ENCODE measurements around the gene OXCT2. TPM values are rescaled to one million over a fixed set of nuclear protein-coding genes. Genes with fewer than 3 reads are reported as not detected.
"Not testable (repeated sequence)": the region's sequence is repeated elsewhere in the genome, so short reads cannot be mapped to it uniquely, and the experiment has no call there.

OXCT2 gene
- total RNA-seq, 4 donors from 2014 or later = 5.0 to 12.2 (median 6.8) TPM

DNA sequence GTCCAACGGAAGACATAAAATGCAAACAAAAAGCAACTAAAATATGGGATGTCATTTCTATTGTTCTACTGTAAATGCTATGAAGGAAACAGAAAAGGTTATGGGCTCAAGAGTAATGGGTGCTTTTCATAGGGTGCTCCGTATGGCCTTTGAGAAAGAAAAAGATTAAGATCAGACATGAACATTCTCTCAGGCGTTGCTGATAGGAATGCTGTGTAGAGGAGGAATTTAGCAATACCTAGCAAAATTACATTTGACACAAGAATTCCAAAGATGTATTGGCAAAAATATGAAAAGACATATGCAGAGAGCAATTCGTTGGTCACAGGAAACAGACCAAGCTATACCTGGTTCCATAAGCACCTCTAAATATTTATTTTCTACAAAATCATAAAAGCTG, 5.7 kb upstream of the OXCT2 start:
- no peaks in the 10 kb centered on the region for H3K9me3 ChIP-seq
- no peaks in the 10 kb centered on the region for H3K4me1 ChIP-seq
- H3K4me3 ChIP-seq = no peak overlapping the region
- TF ChIP-seq, protein P1, sequence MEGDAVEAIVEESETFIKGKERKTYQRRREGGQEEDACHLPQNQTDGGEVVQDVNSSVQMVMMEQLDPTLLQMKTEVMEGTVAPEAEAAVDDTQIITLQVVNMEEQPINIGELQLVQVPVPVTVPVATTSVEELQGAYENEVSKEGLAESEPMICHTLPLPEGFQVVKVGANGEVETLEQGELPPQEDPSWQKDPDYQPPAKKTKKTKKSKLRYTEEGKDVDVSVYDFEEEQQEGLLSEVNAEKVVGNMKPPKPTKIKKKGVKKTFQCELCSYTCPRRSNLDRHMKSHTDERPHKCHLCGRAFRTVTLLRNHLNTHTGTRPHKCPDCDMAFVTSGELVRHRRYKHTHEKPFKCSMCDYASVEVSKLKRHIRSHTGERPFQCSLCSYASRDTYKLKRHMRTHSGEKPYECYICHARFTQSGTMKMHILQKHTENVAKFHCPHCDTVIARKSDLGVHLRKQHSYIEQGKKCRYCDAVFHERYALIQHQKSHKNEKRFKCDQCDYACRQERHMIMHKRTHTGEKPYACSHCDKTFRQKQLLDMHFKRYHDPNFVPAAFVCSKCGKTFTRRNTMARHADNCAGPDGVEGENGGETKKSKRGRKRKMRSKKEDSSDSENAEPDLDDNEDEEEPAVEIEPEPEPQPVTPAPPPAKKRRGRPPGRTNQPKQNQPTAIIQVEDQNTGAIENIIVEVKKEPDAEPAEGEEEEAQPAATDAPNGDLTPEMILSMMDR (IDR thresholded peaks at IDR 0.05) = no peak
- no peak for TF ChIP-seq POLR2A (IDR thresholded peaks at IDR 0.05)
- DNase-seq = no peak
- H3K36me3 ChIP-seq = no peaks in the 10 kb centered on the region
- no peak overlapping the region for H3K27ac ChIP-seq
- H3K27me3 ChIP-seq = no peaks in the 10 kb centered on the region

DNA sequence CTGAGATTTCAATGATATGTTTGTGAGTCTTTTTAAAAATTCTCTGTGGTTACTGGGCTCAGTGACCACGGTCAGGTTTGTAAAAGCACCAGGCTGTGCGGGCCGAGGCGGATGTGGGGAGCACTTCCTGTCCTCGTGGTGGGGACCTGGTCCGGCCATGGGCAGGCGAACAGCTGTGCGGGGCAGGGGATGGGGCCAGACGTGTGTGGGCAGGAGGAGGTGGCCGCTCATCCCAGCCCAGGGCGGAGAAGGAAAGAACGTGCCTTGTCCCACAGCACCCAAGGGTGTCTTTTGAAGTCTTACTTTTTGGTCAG, 5.2 kb upstream of the OXCT2 start:
- DNase-seq = peak in 2 of 3 donors; percentile 52 to 60
- no peaks in the 10 kb centered on the region for H3K27me3 ChIP-seq
- no peaks in the 10 kb centered on the region for H3K36me3 ChIP-seq
- no peaks in the 10 kb centered on the region for H3K4me1 ChIP-seq
- no peak overlapping the region for H3K27ac ChIP-seq
- H3K4me3 ChIP-seq = no peak overlapping the region
- TF ChIP-seq, protein P1 (IDR thresholded peaks at IDR 0.05) = no peak
- no peak for TF ChIP-seq POLR2A (IDR thresholded peaks at IDR 0.05)
- no peaks in the 10 kb centered on the region for H3K9me3 ChIP-seq

DNA sequence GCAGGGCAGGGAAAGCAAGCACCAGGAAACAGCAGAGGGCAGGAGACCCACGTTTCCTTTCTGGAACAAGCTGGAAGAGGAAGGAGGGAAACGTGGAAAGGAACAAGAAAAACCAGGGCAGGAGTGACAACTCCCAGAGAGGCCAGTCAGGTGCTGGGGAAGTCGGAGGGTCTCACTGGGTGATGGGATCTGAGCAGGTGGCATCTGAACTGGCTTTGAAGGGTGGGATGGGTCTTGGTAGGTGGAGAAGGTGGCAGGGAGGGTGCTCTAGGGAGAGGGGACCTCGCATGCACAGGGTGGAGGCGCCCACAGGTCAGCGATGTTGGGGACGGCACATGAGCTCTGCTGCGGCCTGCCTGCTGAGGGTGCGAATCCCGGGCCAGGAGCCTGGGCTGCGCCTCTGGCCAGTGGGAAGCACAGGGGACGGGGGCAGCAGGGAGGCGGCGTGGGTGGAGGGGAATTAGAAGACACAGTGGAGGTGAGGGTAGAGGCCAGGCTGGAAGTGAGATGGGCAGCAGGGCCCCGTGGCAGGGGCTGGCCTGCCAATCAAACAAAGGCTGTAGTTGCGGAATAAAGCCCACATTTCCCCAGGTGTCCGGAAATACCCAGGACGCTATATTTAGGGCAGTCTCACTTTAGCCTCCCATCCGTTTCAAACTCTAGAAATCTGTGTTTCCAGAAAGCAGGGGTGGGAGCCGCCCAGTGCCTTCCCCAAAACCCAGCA, 4.7 kb upstream of the OXCT2 start:
- not testable (repeated sequence) for H3K27me3 ChIP-seq, H3K36me3 ChIP-seq, H3K27ac ChIP-seq, H3K4me1 ChIP-seq, H3K4me3 ChIP-seq, H3K9me3 ChIP-seq
- DNase-seq = peak in 1 of 3 donors; percentile 41

DNA sequence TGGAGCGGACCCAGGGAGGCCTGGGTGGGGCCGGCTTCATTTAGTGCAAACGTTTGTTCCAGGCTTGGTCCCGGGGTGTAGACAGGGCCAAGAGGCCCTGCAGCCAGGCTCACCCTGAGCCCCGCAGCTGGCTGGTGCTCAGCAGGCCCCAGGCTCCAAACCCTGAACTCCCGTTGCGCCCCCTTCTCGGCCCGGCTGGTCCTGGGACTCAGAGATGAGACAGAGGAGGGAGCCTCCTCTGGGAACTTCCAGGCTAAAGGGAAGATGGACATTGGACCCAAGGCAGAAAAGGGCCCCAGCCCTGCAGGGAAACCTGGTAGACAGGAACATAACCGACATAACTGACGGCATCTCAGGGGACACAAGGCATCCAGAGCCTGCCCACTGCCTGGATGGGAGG, 4.0 kb upstream of the OXCT2 start:
- H3K9me3 ChIP-seq, H3K36me3 ChIP-seq, H3K27ac ChIP-seq, H3K4me3 ChIP-seq, H3K4me1 ChIP-seq, H3K27me3 ChIP-seq: not testable (repeated sequence)
- DNase-seq = peak in 1 of 3 donors; percentile 48

DNA sequence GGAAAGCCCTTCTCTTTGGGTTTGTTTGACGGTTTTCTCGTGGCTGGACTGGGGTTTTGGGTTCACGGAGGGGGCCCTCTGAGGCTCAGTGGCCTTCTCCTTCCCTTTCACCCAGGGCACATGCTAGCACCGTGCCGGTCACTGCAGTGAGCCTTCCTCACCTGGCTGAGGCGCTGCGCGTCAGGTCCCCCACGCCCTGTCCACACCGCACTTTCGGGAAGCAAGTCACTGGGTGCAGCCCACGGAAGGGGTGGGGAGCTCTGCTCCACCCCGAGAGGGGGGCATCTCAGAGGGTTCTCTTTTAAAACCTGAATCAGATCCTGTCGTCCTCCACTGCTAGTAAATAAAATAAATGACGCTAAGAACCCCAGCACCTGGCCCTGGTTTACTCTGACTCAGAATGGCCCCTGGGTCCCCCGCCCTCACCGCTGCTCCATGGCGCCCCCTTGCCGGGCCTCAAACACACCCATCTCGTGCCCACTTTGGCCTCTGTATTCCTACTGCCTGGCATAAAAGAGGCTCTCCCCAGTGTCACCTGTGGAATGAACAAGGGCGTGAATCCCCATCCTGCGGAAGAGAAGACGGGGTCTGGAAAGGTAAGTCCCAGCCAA, 2.3 kb upstream of the OXCT2 start:
- not testable (repeated sequence) for H3K4me1 ChIP-seq

DNA sequence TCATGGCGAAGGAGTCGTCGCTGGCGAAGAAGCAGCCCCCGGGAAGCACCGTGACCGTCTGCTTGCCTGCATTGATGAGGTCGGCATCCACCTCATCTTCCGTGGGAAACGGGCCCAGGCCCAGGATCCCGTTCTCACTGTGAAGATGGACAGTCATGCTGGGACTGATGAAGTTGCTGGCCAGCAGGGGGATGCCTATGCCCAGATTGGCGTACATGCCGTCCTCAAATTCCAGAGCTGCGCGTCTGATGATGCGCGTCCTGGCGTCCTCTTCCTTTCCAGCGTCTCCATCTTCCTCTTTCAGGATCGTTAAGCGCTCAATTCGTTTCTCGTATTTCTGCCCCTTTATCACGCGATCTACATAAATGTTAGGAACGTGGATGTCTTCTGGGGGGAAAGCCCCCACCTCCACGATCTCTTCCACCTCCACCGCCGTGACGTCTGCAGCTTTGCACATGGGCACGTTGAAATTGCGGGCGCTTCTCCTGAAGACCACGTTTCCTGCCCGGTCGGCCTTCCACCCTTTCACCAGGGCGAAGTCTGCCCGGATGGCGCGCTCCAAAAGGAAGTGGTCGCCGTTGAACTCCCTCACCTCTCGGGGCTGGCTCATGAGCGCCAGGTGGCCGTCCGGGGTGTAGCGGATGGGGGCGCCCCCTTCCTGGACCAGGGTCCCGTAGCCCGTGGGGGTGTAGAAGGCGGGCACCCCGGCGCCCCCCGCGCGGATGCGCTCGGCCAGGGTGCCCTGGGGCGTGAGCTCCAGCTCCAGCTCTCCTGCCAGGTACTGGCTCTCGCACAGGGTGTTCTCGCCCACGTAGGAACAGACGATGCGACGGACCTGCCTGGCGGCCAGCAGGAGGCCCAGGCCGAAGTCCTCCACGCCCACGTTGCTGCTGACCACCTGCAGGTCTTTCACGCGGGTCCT, 787 bp downstream of the OXCT2 start:
- peak overlapping the region in 1 of 4 donors; percentile 23 for H3K4me3 ChIP-seq
- not testable (repeated sequence) for H3K27me3 ChIP-seq, DNase-seq, H3K27ac ChIP-seq, H3K9me3 ChIP-seq, H3K36me3 ChIP-seq, H3K4me1 ChIP-seq

More for the DNA sequence above, 2.3 kb upstream of the OXCT2 start:
- H3K27me3 ChIP-seq, H3K36me3 ChIP-seq, DNase-seq, H3K27ac ChIP-seq, H3K4me3 ChIP-seq, H3K9me3 ChIP-seq: not testable (repeated sequence)

DNA sequence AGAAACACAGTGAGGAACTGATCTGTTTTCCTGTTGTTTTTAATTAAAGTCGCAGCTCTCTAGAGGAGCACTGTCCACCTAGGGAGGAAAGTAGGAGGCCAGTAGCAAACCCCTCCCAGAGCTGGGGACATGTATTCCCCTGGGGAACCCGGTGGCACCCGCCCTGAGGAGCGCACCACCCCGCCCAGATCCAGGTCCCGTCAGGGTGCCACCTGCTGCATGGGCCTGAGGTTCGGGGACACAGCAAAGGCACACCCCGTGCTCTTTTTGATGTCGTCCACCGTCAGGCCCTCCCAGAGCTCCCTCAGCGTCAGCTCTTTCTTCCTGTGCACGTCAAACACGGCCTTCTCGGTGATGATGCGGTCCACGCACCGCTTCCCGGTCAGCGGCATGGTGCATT, 1.6 kb downstream of the OXCT2 start:
- not testable (repeated sequence) for H3K9me3 ChIP-seq, H3K27ac ChIP-seq, H3K27me3 ChIP-seq, H3K36me3 ChIP-seq, H3K4me3 ChIP-seq, DNase-seq, H3K4me1 ChIP-seq

DNA sequence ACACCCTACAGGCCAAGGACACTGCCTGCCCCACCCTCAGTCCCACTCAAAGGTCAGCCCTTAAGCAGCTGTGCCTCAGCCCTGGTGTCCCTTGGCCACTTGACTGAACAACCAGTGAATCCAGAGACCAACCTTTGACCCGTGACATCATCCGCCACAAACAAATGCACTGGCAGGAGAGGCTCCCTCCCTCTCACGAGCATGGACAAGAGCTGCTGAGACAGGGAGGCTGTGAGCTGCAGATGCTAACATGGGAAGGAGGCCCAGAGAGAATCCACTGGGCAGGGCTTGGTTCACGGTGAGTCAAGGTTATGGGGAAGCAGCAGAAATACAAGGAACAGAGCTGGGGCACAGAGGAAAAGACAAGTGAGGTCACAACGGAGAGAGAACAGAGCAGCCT, 4.7 kb downstream of the OXCT2 start:
- not testable (repeated sequence) for H3K9me3 ChIP-seq, H3K4me1 ChIP-seq, H3K27me3 ChIP-seq, H3K36me3 ChIP-seq, H3K4me3 ChIP-seq
- peak in 1 of 3 donors; percentile 57 for DNase-seq
- H3K27ac ChIP-seq = peak overlapping the region in 2 of 4 donors; percentile 48 to 76

DNA sequence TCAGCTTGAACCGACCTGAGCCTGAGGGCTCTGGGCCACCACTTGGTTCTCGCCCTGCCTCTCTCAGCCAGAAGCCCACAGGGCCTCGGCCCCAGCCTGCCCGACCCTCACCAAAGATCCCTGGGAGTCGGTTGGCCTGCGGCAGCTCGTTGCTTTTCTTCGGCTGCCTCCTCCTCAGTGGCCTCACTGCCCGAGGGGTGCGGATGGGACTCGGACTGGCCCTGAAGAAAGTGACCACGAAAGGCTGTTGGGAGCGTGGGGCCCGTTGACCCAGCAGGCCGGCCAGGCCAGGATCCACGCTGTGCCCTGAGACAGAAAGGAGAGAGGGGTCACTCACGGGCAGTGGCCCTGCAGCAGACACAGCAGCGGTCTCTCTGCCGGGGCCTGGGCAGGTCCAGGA, 6.6 kb downstream of the OXCT2 start:
- not testable (repeated sequence) for H3K9me3 ChIP-seq, H3K27me3 ChIP-seq, H3K27ac ChIP-seq, H3K36me3 ChIP-seq, H3K4me1 ChIP-seq, DNase-seq, H3K4me3 ChIP-seq

DNA sequence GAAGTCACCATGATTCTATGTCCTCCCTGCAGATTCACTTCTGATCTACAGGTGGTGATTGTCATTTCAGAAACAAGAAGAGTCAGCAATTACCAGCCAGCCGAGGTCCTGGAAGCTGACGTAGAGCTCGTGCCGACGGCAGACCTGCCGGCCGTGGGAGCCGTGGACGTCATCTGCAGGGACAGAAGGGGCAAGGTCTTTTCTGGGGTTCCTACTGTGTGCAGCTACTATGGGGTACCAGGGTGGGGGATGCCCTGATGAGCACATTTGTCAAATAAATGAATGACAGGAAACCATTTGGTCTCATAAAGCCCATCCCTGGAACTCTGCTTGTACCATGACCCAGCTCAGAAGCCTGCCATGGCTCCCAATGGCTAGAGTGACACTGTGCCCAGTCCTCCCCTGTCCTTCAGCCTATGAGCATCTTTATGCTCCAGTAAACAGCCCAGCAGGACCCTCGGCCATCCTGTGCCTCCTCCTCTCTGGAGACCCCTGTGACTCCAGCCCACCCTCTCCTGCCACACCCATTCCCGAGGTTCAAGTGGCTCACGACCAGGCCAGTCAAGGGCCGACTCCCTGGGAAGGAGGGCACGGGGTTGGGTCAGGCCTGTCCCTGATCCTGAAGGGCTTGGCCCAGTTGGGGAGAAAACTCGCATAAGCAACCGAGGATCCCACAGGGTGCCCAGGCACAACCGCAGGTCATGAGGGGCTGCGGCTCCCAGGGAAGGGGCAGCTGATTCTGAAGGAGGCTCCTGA, 7.4 kb downstream of the OXCT2 start:
- H3K4me3 ChIP-seq, H3K4me1 ChIP-seq, H3K27me3 ChIP-seq, DNase-seq, H3K36me3 ChIP-seq, H3K27ac ChIP-seq, H3K9me3 ChIP-seq: not testable (repeated sequence)
